CD4-positive, alpha-beta T cell (primary cell): Measurements from ENCODE around the gene CASQ1. TPM values are rescaled to one million over a fixed set of nuclear protein-coding genes. Genes with fewer than 3 reads are reported as not detected.

Experiments
- ATAC-seq: fragments of 200-7000 bp; cut with Tn5 transposase; one replicate; pipeline ENCODE4 v1.10.0; 2022; ENCODE audit warnings: mild to moderate bottlenecking; ENCODE audit not compliant: poor library complexity
- CTCF ChIA-PET: fragments of 350-600 bp; sonication (Branson Sonifier 250); formaldehyde crosslinking; loops from one replicate; lab custom pipeline; 2021; ENCODE audit warnings: antibody characterized with exemption, inconsistent platforms; lab: Charles Lee
- POLR2A ChIA-PET: fragments of 350-600 bp; sonication (Branson Sonifier 250); formaldehyde crosslinking; loops from one replicate; lab custom pipeline; 2021; ENCODE audit warnings: antibody characterized with exemption, inconsistent platforms; lab: Charles Lee
- DNase-seq, 14 experiments: peaks; one replicate each; pipeline ENCODE4 v3.0.0-alpha.2; 2013 to 2020; ENCODE audit warnings: mixed read lengths in 2 of 14
- H3K27ac ChIP-seq, 2 donors: one replicate each; pipeline versions ENCODE4 v1.5.1 to v1.7.0; 2013; ENCODE audit warnings: low read length in 2 of 2, low read depth in 1 of 2, mild to moderate bottlenecking in 1 of 2
- H3K27me3 ChIP-seq, 2 experiments: 1 replicate in 1 of 2; 2 replicates in 1 of 2; pipeline versions ENCODE4 v1.6.1 to v1.7.0; 2013; ENCODE audit warnings: low read length in 2 of 2, control low read depth in 1 of 2, mild to moderate bottlenecking in 1 of 2, moderate library complexity in 1 of 2; ENCODE audit not compliant: insufficient read depth in 2 of 2, control insufficient read depth in 1 of 2
- H3K36me3 ChIP-seq: one replicate; pipeline ENCODE4 v1.6.1; 2013; ENCODE audit warnings: low read length, control low read depth; ENCODE audit not compliant: insufficient read depth
- H3K4me1 ChIP-seq: one replicate; pipeline ENCODE4 v1.6.1; 2013; ENCODE audit warnings: low read length, control low read depth; ENCODE audit not compliant: insufficient read depth
- H3K4me3 ChIP-seq: one replicate; pipeline ENCODE4 v1.5.1; 2013; ENCODE audit warnings: mild to moderate bottlenecking, low read length, moderate library complexity
- H3K9me3 ChIP-seq, 2 experiments: 1 replicate in 1 of 2; 2 replicates in 1 of 2; pipeline versions ENCODE4 v1.6.1 to v1.7.0; 2013; ENCODE audit warnings: low read length in 2 of 2, mild to moderate bottlenecking in 2 of 2, control low read depth in 1 of 2, moderate library complexity in 1 of 2; ENCODE audit not compliant: control insufficient read depth in 1 of 2, insufficient read depth in 1 of 2
- H3K27ac Mint-ChIP-seq: one replicate; pipeline ENCODE4 v1.8.0; 2020; ENCODE audit warnings: mixed read lengths
- H3K27me3 Mint-ChIP-seq: one replicate; pipeline ENCODE4 v1.8.0; 2021; ENCODE audit warnings: mixed read lengths
- H3K36me3 Mint-ChIP-seq: one replicate; pipeline ENCODE4 v1.8.0; 2021; ENCODE audit warnings: low read depth, mixed read lengths
- H3K4me1 Mint-ChIP-seq: one replicate; pipeline ENCODE4 v1.8.0; 2021; ENCODE audit warnings: low read depth, mixed read lengths
- H3K4me3 Mint-ChIP-seq: one replicate; pipeline ENCODE4 v1.8.0; 2020; ENCODE audit warnings: mild to moderate bottlenecking, mixed read lengths
- H3K9me3 Mint-ChIP-seq: one replicate; pipeline ENCODE4 v1.8.0; 2020; ENCODE audit warnings: mixed read lengths
- intact Hi-C, 2 experiments: fragments of 100-400 bp; cut with DNase I in 1 of 2; cut with micrococcal nuclease in 1 of 2; formaldehyde crosslinking; loops; one replicate each; pipeline versions ENCODE4 v1.15.1 to v1.9.0; 2023 to 2025; cut with DNase I, micrococcal nuclease
- total RNA-seq, 174 experiments: library from RNA in 2 of 174; stranded (reverse) in 2 of 174; gene quantifications; one replicate each; pipeline ENCODE4 v1.2.3 and lab custom pipeline; 2021 to 2026
- TF ChIP-seq, protein P1 (sequence below): fragments of 200-600 bp; IDR thresholded peaks from one replicate; pipeline ENCODE4 v1.8.0; 2022; ENCODE audit warnings: antibody characterized with exemption, mild to moderate bottlenecking

The CASQ1 gene
- total RNA-seq, 2 experiments from 2014 or later = not detected

DNA sequence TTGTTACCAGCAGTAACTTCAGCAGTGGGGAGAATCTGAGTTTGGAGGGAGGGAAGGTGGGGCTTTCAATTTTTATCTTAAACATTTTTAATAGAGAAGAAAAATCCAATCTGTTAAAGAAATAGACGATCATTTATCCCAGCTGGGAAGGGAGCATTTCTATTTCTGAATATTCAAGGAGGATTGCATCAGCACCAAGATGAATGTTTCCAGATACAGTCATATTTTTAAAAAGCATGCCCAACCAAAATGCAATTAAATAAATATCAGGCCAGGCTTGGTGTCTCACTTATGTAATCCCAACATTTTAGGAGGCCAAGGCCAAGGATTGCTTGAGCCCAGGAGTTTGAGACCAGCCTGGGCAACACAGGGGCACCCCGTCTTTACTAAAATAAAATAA, 40.7 kb upstream of the CASQ1 start:
- Mint-ChIP-seq H3K36me3 (no peaks in the 10 kb centered on the region), H3K27me3 (no peaks in the 10 kb centered on the region), H3K4me3 (no peak overlapping the region), H3K27ac (no peak overlapping the region), H3K9me3 (no peaks in the 10 kb centered on the region), H3K4me1 (no peaks in the 10 kb centered on the region)
- no peaks in the 10 kb centered on the region for H3K36me3 ChIP-seq
- POLR2A ChIA-PET = no interaction called here
- ATAC-seq (no peak), DNase-seq (no peak)
- CTCF ChIA-PET = no interaction called here
- H3K9me3 ChIP-seq = no peaks in the 10 kb centered on the region
- H3K4me3 ChIP-seq = no peak overlapping the region
- H3K27me3 ChIP-seq = no peaks in the 10 kb centered on the region
- H3K4me1 ChIP-seq = no peaks in the 10 kb centered on the region
- TF ChIP-seq, protein P1, sequence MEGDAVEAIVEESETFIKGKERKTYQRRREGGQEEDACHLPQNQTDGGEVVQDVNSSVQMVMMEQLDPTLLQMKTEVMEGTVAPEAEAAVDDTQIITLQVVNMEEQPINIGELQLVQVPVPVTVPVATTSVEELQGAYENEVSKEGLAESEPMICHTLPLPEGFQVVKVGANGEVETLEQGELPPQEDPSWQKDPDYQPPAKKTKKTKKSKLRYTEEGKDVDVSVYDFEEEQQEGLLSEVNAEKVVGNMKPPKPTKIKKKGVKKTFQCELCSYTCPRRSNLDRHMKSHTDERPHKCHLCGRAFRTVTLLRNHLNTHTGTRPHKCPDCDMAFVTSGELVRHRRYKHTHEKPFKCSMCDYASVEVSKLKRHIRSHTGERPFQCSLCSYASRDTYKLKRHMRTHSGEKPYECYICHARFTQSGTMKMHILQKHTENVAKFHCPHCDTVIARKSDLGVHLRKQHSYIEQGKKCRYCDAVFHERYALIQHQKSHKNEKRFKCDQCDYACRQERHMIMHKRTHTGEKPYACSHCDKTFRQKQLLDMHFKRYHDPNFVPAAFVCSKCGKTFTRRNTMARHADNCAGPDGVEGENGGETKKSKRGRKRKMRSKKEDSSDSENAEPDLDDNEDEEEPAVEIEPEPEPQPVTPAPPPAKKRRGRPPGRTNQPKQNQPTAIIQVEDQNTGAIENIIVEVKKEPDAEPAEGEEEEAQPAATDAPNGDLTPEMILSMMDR = no peak
- no peak overlapping the region for H3K27ac ChIP-seq
- intact Hi-C loops = no loop called here

- intact Hi-C loops = no loop called here
- TF ChIP-seq, protein P1 = no peak
- Mint-ChIP-seq H3K36me3 (no peaks in the 10 kb centered on the region), H3K4me3 (no peak within 1 kb of the TSS), H3K27ac (no peak within 1 kb of the TSS), H3K4me1 (no peaks in the 10 kb centered on the region), H3K9me3 (no peaks in the 10 kb centered on the region), H3K27me3 (no peaks in the 10 kb centered on the region)
- ChIA-PET POLR2A (no interaction called here), CTCF (no interaction called here)
- DNase-seq (no peak), ATAC-seq (no peak)
- Histone ChIP-seq H3K27ac (no peak within 1 kb of the TSS), H3K9me3 (no peaks in the 10 kb centered on the region), H3K36me3 (no peaks in the 10 kb centered on the region), H3K4me3 (no peak within 1 kb of the TSS), H3K4me1 (no peaks in the 10 kb centered on the region), H3K27me3 (no peaks in the 10 kb centered on the region)
These were observed 39.1 kb upstream of the CASQ1 start, which contains the start of gene ATP1A4 for GRCh38 chr1:160151303-160151702. TSS of gene ATP1A4 (plus strand) at chr1:160151603. CDS start at chr1:160152041, 438 bp downstream.

GRCh38 chr1:160154790-160155189, 35.6 kb upstream of the CASQ1 start:
- TF ChIP-seq, protein P1 = no peak
- H3K36me3 Mint-ChIP-seq = no peaks in the 10 kb centered on the region
- POLR2A ChIA-PET = no interaction called here
- no peak for DNase-seq
- H3K27me3 ChIP-seq = no peaks in the 10 kb centered on the region
- no peaks in the 10 kb centered on the region for H3K4me1 ChIP-seq
- no peak overlapping the region for H3K4me3 Mint-ChIP-seq
- H3K27me3 Mint-ChIP-seq = no peaks in the 10 kb centered on the region
- ATAC-seq = no peak
- H3K36me3 ChIP-seq = no peaks in the 10 kb centered on the region
- no peaks in the 10 kb centered on the region for H3K9me3 ChIP-seq
- no peaks in the 10 kb centered on the region for H3K4me1 Mint-ChIP-seq
- no peak overlapping the region for H3K27ac Mint-ChIP-seq
- H3K4me3 ChIP-seq = no peak overlapping the region
- no peak overlapping the region for H3K27ac ChIP-seq
- CTCF ChIA-PET = no interaction called here
- no peaks in the 10 kb centered on the region for H3K9me3 Mint-ChIP-seq
- intact Hi-C loops = no loop called here
